Hippocampal formation (tissue), 2 donors: ENCODE data around the gene DBH.
"Not testable (repeated sequence)": the region's sequence is repeated elsewhere in the genome, so short reads cannot be mapped to it uniquely, and the experiment has no call there.

Source experiments
- DNase-seq, 2 donors: peaks; one replicate each; lab custom pipeline; 2025; lab: John Stamatoyannopoulos, UW

Gene DBH

GRCh38 chr9:133666387-133666786 is 30.2 kb downstream of the DBH start:
- no peak for DNase-seq

- DNase-seq = no peak
Measured at GRCh38 chr9:133666845-133667244, 30.7 kb downstream of the DBH start.

- no peak for DNase-seq
Measured at GRCh38 chr9:133667759-133668450, 31.7 kb downstream of the DBH start.

- DNase-seq = no peak
Measured at GRCh38 chr9:133669182-133669801, 33.1 kb downstream of the DBH start.

- no peak for DNase-seq
Measured at GRCh38 chr9:133670466-133670865, 34.3 kb downstream of the DBH start.

GRCh38 chr9:133671371-133671770 is 35.2 kb downstream of the DBH start:
- no peak for DNase-seq

- DNase-seq = no peak
Measured at GRCh38 chr9:133672503-133673257, 36.5 kb downstream of the DBH start.

GRCh38 chr9:133673258-133673655 is 37.1 kb downstream of the DBH start:
- no peak for DNase-seq

GRCh38 chr9:133674091-133674490 is 37.9 kb downstream of the DBH start:
- DNase-seq = no peak

- not testable (repeated sequence) for DNase-seq
Measured at GRCh38 chr9:133675796-133676195, 39.6 kb downstream of the DBH start.

- no peak for DNase-seq
Measured at GRCh38 chr9:133676450-133676849, 40.3 kb downstream of the DBH start.

GRCh38 chr9:133677126-133678010 is 41.2 kb downstream of the DBH start:
- no peak for DNase-seq

GRCh38 chr9:133679056-133679455 is 42.9 kb downstream of the DBH start:
- DNase-seq = no peak

GRCh38 chr9:133679466-133680061 is 43.4 kb downstream of the DBH start:
- no peak for DNase-seq

GRCh38 chr9:133680250-133680975 is 44.2 kb downstream of the DBH start:
- no peak for DNase-seq

- no peak for DNase-seq
Measured at GRCh38 chr9:133680976-133681657, 45.0 kb downstream of the DBH start.

- DNase-seq = no peak
Measured at GRCh38 chr9:133681658-133682306, 45.6 kb downstream of the DBH start.

- DNase-seq = no peak
Measured at GRCh38 chr9:133682818-133683585, 46.8 kb downstream of the DBH start.

- no peak for DNase-seq
Measured at GRCh38 chr9:133683586-133684120, 47.5 kb downstream of the DBH start.
